Hematopoietic multipotent progenitor cell treated with erythropoietin and hydrocortisone succinate and interleukin-3 and kit ligand, for 15 days (in vitro differentiated cells): Measurements from ENCODE around the gene HOXD12.

Experiments
- DNase-seq: peaks from one replicate; pipeline ENCODE4 v3.0.0-alpha.2; 2015; ENCODE audit warnings: low spot score

The HOXD12 gene

DNA sequence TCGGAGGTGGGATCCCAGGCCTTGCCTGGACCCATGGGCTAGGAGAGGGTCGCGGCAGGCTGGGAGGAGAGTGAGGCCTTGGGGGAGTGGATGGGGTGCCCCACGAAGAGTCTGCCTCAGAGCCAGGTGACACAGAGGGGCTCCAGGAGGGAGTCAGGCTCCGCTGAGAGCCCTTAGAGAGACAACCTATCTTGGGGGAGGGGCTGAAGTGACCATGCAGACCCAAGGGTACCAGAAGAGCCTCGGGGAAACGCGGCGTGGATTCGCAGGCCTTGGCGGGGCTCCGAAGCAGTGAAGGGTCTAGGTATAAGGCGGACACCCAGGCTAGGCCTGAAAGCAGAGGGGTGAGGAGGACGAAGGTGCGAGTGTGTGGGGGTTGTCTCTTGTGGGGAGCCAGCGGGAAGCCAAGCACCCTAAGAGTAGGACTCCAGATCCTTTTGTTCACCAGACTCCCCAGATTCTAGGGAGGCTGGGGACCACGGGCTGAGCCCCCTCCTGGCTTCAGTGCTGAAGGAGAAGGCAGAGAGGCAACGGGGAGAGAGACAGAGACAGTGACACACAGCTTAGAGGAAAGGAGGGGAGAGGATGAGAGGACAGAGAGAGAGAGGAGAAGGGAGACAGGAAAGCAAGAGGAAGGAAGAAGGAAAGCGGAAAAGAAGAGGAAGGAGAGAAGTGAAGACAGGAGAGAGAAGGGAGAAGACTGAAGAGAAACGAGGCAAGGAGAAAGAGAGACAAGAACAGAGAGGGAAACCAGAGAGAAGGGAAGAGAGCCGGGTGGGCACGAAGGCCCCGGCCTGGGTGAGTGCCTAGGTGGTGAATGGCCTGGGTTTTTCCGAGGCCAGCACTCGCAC is 6.4 kb downstream of the HOXD12 start:
- DNase-seq, result no peak

GRCh38 chr2:176106581-176107539 is 7.3 kb downstream of the HOXD12 start, which contains the start of gene HOXD11:
Gene HOXD11, plus strand, starts transcription at chr2:176107280. Its CDS starts 76 bp downstream, at chr2:176107356.
- DNase-seq, result no peak

DNA sequence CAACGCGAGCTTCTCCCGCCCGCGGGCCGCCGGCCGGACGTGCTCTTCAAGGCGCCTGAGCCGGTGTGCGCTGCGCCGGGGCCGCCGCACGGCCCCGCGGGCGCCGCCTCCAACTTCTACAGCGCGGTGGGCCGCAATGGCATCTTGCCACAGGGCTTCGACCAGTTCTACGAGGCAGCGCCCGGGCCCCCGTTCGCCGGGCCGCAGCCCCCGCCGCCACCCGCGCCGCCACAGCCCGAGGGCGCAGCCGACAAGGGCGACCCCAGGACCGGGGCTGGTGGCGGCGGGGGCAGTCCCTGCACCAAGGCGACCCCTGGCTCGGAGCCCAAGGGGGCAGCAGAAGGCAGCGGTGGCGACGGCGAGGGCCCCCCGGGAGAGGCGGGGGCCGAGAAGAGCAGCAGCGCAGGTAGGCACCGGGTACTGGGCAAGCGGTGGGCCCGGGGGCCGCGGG is 8.2 kb downstream of the HOXD12 start:
- no peak for DNase-seq

GRCh38 chr2:176109192-176109901 is 9.8 kb downstream of the HOXD12 start:
- DNase-seq, result no peak

DNA sequence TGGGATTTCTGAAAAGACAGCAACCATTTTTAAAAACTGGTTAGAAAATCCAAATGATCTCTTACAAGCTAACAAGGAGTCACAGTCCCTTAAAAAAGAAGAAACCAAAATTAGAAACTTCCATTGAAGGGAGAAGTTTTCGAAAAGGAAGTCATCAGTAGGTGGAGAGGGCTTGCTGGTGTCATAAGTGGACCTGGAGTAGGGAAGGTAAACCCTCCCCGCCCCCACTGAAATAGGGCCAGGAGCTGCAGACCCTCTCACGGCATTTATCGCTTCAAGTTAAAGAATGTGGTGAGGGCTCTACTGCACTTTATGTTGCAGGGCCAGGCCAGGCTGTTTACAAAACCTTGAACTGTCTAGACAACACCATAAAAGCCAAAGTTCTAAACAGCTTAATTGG is 10.4 kb downstream of the HOXD12 start:
- no peak for DNase-seq

- DNase-seq, result no peak
These were observed 11.1 kb downstream of the HOXD12 start for GRCh38 chr2:176110415-176111308.

GRCh38 chr2:176111309-176111663 is 11.7 kb downstream of the HOXD12 start:
- DNase-seq, result no peak

DNA sequence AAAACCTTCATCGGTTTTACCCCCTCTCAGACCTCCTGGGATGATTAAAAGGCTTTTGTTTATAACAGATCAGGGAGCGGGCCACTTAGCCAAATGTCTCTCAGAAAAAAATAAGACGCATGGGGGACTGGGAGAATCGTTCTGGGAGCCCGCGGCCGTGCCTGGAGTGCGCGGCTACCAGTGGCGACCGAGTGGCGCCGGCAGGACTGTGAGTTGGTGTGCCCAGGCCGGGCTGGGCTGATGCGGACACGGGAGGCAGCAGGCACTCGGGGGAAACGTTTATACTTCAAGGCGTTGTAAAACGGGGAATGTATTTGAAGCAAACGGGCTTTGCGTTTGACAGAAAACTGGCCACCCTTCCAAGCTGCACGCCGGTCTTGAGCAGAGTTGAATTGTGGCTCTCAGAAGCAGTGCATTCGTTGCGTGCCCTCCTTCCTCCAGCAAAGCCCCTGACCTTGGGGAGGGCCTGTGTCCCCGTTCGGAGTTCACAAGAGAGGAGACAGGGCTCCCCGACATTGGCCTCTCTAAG is 12.3 kb downstream of the HOXD12 start:
- DNase-seq, result no peak

- DNase-seq, result no peak
These were observed 13.0 kb downstream of the HOXD12 start for GRCh38 chr2:176112375-176113302.

DNA sequence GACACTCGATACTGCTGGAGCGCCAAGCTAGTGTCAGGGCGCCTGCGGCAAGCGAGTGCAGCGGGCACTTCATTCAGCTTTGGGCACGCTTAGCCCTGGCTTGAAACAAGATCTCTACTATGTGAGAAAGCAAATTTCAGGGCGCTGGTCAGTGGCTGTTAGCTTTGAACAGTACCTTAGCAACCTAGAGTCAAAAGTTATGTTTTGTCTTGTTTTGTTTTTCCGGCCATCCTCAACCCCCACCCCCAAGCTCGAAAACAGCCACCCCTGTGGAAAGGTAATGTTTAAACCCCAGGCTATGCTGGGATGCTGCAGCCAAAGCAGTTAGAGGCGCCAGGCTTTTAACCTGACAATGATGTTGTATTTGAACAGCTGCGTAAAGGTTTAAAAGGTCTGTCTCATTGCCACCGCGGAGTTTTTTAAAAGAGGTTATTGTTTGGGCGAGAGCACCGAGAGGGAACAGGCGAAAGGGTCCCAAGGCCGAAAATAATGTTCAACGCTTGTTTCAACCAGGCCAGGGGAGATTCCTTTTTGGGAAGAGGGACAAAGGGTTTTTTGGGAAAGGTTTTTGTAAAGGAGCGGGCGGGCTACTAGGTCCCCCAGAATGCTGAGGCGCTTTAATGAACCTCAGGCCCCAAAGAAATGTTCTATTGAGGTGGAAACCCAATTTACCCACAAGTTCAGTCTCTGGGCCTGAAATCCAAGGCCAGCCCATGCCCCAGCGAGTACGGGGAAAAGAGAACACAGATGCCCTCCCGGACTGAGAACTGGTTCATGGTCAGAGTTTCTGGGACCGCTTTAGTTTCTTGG is 14.7 kb downstream of the HOXD12 start:
- DNase-seq, result no peak

DNA sequence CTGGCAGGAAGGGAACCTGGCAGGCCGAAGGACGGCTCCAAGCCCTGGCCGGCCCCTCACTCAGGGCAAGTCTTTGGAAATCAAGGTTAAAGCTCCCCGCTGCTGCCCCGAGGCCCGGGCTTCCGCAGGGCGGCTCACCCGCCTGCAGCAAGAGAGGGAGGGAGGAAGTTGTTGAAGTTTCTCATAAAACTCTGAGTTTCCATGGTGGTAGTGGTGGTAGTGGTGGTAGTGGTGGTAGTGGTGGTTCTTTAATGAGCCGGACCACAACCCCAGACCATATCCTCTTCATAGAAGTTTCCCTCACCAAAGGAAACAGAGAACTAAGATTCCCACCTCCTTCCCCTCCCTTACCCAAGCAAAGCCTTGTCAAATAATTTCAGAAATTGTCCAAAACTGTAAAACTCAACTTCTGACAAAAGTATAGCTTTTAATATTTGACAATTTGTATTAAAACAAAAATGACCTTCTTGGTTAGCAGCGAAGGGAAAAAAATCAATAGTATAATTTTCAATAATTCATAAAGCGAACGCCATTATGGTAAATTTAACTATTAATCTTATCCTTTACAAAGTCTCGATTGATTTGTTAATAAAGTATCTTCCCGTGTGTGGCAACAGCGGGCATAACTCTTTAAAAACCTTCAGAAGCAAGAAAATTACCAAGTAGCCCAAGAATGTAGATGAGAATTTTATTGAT is 15.5 kb downstream of the HOXD12 start:
- DNase-seq, result no peak

- DNase-seq, result no peak
These were observed 16.6 kb downstream of the HOXD12 start, which contains the start of gene HOXD10 for GRCh38 chr2:176115883-176116813. Gene HOXD10, plus strand, starts transcription at chr2:176116778. Its CDS starts 56 bp downstream, at chr2:176116834.

DNA sequence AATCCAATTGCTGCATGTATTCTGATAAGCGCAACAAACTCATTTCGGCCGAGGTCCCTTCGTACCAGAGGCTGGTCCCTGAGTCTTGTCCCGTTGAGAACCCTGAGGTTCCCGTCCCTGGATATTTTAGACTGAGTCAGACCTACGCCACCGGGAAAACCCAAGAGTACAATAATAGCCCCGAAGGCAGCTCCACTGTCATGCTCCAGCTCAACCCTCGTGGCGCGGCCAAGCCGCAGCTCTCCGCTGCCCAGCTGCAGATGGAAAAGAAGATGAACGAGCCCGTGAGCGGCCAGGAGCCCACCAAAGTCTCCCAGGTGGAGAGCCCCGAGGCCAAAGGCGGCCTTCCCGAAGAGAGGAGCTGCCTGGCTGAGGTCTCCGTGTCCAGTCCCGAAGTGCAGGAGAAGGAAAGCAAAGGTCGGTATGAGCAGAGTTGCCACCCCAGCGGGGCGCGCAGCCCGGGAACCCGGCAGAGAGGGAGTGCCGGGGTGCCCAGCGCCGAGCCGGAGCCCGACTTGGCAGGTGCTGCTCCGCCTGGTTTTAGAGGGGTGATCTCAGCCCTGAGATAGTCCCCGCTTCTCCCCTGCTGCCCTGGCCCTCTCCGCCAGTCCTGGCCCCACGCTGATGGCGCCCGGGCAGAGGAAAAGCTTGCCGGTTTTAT is 17.7 kb downstream of the HOXD12 start:
- no peak for DNase-seq

DNA sequence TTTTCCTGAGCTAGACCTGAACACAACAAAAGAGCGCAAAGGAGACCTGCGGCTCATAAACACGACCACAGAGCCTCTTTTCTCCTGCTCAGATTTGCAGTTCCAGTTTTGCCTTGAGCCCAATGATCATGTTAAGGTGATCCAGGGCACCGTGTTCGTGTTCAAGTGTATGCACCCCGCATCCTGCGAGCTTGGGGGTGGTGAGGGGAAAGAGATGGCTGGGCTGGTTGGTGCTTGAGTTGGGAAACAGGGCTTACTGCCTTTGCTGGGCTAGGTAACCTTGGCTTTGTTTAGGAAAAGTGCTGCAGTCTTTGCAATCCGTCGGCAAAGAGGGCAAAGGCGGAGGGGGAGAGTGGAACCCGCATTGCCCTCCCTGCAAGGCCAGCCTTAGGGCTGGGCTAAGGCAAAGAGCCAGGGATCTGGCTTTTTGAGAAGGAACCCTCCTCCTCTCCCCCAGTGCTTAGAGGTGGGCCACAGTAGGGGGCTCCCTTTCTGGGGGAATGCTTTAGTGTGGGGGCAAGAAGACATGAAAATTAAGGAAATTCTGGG is 18.3 kb downstream of the HOXD12 start:
- DNase-seq, result no peak

DNA sequence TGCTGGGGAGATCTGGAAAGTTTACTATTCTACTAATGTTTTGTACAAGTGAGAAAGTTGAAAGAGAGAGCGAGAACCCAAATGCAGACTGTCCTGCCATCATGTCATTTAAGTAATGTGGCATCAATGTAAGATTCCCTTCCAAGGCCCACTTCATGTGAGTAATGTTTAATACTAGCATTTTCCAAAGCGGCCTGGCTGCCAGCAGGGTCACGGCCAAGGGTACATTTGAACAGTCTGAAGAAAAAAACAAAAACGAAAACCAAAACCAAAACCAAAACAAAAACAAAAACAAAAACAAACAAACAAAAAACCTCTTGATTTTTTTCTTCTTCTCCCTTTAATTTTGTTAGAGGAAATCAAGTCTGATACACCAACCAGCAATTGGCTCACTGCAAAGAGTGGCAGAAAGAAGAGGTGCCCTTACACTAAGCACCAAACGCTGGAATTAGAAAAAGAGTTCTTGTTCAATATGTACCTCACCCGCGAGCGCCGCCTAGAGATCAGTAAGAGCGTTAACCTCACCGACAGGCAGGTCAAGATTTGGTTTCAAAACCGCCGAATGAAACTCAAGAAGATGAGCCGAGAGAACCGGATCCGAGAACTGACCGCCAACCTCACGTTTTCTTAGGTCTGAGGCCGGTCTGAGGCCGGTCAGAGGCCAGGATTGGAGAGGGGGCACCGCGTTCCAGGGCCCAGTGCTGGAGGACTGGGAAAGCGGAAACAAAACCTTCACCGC is 19.2 kb downstream of the HOXD12 start:
- peak; percentile 24 for DNase-seq
